HG03066 (cell line): ENCODE results near the gene EVX1.

Experiments used
- ATAC-seq: cut with Tn5 transposase; IDR thresholded peaks from one replicate; pipeline ENCODE4 v1.9.1; 2021; ENCODE audit warnings: low read depth; ENCODE audit not compliant: unreplicated experiment

Gene EVX1

GRCh38 chr7:27242555-27243339 is at the start of gene EVX1:
Gene EVX1 (plus strand): TSS chr7:27242802. CDS start chr7:27243031, 229 bp downstream.
- ATAC-seq, result no peak

DNA sequence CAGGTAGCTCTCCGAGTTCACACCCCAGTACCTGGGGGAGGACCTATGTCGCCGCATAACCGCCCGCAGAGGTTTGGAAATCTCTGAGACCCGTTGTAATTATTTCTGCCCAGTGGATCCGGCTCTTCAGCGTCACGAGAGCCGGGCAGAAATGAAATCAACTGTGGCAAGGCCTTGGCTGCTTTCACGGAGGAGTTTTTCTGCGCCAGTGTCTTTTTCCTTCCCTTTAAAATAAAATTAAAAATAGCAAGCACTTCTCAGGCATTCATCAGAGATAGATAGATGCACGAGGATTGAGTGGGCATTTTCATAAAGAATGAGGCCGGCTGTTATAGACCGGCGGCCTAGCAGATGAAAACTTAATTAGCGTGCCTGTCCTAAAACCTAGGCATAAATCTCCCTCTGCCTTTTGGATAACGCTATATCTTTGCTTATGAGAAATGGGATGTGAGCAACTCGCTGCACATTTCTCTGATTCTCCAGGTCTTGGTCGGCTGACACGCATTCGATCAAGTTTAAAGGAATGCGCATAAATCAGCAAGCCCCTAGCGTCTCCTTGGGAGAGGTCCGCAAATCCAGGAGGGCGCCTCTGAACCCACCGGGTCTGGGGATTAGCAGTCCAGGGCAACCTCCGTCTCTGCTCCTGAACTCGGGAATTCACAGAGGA is 49.1 kb upstream of the EVX1 start:
- no peak for ATAC-seq

GRCh38 chr7:27194002-27194352 is 48.6 kb upstream of the EVX1 start:
- no peak for ATAC-seq

- ATAC-seq, result no peak
Observed at GRCh38 chr7:27194686-27195379, 47.8 kb upstream of the EVX1 start.

DNA sequence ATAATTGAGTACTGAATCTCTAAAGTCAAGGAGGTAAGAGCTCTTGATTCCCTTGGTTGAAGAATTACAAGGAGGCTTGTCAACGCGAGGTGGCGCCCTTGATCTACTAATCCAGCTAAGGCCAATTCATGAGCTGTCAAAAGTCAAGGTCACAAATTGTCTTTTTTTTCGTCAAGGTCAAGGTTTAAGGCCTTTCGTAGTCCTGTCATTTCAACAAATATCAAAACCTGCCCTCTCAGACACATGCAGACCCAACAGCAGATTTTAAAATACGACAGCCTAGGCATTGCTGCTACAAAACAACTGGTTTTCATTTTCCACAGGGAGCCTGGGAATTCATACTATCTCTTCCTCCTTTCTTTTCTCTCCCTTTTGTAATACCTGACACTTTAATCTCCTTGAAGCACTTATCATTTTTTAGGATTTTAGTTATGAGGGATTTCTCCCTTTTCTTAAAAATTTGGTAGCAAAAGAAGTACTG is 46.3 kb upstream of the EVX1 start:
- ATAC-seq, result no peak

DNA sequence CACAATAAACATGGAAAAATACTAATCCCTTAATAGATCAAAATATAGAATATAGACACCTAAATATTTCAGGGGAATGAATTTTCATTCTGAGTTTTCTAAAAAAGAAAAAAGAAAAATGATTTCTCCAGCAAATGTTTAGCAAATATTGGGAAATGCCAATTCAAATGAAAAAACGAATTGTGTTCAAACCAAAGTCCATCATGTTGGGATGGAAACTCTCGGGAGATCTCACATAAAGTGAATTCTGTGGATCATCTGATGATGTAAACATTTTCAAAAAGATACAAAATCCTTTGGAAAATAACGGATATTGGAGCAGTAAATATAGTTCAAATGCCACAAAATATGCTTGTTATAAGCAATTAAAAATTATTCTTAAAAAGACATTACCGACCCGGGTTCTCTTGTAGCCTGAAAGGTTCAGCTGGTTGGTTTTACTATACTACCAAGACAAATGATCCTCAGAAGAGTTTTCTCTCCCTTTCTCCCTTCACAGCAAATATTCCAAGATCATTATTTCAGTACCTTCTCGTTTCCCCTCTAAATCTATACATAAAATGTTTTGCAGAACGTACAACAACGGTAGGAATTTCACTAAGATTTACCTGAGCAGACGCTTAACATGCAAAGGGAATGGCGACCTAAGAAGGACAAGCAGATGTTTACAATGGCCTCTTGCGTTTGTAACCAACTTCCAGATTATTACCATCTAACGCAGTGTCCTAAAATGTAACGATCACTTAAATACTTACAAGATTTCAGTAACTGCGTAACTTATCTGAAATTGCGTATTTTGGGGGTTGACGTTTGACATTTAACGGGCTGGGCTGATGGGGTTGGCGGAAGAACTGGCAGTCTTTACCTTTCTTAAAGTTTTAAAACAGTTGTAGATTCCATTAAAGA is 45.2 kb upstream of the EVX1 start:
- ATAC-seq, result no peak

DNA sequence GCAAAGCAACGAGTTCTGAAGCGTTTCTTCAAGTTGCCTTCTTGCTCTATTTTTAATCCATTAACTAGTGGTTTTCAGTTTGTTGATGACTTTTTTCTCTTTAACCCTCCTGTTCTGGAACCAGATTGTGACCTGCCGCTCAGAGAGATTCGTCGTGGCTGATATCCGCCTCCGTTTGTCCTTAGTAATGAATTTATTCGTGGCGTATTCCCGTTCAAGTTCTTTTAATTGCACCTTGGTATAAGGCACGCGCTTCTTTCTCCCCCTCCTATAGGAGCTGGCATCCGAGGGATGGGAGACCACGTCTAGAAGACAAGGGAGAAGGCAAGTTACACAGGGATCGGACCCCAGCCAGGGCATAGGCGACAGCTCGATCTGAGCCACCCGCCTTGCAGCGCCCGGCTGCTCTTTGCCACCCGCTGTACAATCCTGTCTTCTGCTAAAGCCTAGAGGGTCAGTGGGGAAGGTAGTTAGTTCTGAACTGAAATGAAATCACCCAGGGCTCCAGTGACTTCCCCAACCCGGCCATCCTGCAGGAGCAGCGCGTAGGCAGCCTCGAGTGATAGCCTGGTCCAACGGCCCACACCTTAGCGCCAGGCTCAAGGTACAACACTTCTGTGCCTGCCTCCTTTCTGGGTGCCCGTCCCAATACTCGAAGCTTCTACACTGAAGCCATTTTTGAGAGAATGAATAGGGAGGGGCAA is 44.3 kb upstream of the EVX1 start:
- no peak for ATAC-seq

- no peak for ATAC-seq
Observed at GRCh38 chr7:27198871-27199801, 43.5 kb upstream of the EVX1 start.

- no peak for ATAC-seq
Observed at GRCh38 chr7:27199849-27200760, 42.5 kb upstream of the EVX1 start, which contains the start of gene HOXA13. Gene HOXA13 (minus strand): TSS chr7:27200091. CDS start chr7:27200077, 14 bp downstream.

DNA sequence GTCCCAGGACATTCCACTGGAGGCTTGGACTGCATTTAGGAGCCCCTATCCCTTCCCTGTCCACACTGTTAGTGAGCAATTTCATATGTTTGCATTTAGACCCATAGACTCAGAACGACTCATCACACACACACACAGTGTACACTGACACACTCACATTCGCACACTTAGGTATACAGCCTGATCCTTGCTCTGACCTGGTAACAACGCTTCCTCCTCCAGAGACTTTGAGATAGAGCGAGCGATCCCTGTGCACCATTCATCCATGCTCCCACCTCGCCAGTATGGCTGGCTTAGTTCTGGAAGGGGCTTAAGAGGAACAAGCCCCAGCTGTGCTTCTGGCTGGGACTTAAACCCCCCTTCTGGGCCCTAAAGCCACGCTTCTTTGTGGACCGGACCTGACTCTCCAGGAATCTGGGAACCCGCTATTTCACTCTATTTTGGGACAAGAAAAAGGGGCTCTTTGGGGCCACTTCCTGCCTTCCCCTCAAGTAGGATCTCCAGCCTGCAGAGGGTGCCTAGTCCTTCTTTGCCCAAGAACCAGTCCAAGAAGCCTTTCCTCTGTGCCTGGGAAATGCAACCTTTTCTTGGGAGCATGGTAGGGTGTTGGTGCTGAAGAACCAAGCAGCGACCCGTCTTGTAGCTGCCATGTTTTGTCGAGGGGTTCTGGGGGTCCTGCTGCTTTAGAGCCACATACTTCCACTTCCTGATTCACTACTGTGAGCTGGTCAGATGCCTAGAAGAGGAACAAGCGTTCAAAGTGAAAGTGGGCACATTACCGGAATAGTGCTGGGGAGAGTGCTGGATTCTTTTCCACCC is 41.6 kb upstream of the EVX1 start:
- ATAC-seq, result no peak

GRCh38 chr7:27201580-27202017 is 41.0 kb upstream of the EVX1 start:
- ATAC-seq, result no peak

- ATAC-seq, result no peak
Observed at GRCh38 chr7:27202018-27202861, 40.4 kb upstream of the EVX1 start.

GRCh38 chr7:27202862-27203134 is 39.8 kb upstream of the EVX1 start:
- no peak for ATAC-seq

DNA sequence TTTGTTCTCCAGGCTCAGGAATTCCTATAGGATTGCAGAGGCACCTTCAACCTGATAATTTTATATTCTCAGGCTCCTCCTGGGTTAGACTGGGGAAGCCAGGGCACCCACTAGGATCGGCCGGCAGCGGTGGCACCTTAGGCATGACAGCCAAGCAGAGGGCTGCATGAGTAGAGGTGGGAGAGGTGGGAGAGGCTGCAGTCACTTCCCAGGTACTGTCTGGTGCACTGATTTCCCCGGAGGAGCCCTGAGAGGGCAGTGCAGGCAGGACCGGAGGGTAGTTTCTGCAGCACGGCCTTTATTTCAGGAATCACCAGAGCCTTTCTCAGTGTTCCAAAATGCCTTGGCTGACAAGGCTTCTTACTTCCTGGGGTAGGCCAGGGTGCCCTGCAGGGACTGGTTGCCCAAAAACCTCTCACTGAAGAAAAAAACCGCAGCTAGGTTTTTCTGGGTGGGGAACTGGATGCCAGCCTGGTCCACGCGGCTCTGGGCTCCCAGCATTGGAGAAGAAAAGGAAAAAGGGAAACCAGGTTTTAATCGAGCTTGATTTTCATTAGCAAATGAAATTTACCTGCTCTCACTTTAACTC is 39.1 kb upstream of the EVX1 start:
- ATAC-seq, result no peak

DNA sequence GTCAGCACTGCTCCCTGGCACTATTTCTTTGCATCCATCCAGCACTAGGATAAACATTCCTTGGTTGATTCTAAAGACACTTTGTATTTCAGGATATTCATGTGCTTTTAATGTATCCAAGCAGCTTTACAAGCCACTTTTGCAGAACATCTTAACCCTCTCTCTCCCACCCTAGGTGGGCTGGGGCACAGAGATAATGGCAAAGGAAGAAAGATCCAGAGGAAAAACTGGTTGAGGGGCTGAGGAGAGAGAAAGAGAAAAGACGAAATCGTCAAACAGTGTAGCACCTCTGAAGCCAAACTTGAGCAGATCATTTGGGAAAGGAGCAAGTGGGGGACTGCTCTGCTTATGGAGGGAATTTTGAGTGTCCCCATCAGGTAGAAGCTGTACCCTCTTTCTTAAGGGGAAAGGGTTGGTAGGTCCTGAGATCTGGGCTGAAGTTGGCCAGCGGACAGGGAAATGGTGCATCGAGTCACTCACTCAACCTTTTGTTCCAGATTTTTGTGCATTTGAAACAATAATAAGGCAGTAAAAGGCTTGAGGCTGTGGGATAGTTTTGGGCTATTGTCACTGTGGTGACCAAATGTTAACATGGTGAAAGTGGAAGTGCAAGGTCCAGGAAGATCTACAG is 38.5 kb upstream of the EVX1 start:
- ATAC-seq, result no peak
